GM12878 (cell line): ENCODE results near the gene PARK7. TPM values are rescaled to one million over a fixed set of nuclear protein-coding genes. Genes with fewer than 3 reads are reported as not detected.
A peak's percentile ranks its signal among the peaks of the same experiment; 100 is the strongest.

ENCODE experiments used
- ATAC-seq: fragments of 200-7000 bp; cut with Tn5 transposase; 3 replicates; pipeline ENCODE4 v1.9.1; 2020; ENCODE audit warnings: mild to moderate bottlenecking, moderate library complexity
- BruUV-seq: library from RNA; stranded (reverse); fragments of 400-500 nt; replicated peaks from 2 replicates; lab custom pipeline; 2021; lab: Mats Ljungman, UMichigan
- CTCF ChIA-PET: fragments of 300-600 bp; sonication (Branson Sonifier 250); formaldehyde crosslinking; extraction: SDS; loops from one replicate; lab custom pipeline; 2021; ENCODE audit warnings: inconsistent platforms; lab: Yijun Ruan, JAX
- POLR2A ChIA-PET: fragments of 350-600 bp; formaldehyde crosslinking; extraction: SDS; loops from one replicate; lab custom pipeline; 2021; ENCODE audit warnings: inconsistent platforms; lab: Charles Lee
- RAD21 ChIA-PET: fragments of 300-600 bp; sonication (Branson Sonifier 250); formaldehyde crosslinking; loops from one replicate; lab custom pipeline; 2023; ENCODE audit warnings: antibody characterized with exemption; ENCODE audit not compliant: unreplicated experiment; lab: Charles Lee
- SMC1A ChIA-PET: fragments of 300-600 bp; sonication (Branson Sonifier 250); formaldehyde crosslinking; loops from one replicate; lab custom pipeline; 2023; ENCODE audit not compliant: unreplicated experiment, uncharacterized antibody; lab: Charles Lee
- DNase-seq: peaks from one replicate; pipeline ENCODE4 v3.0.0-alpha.2; 2011; ENCODE audit warnings: low read depth, low spot score
- FAIRE-seq: peaks from 3 replicates; lab custom pipeline; 2011; peaks lifted over from hg19 to GRCh38; lab: Jason Lieb, UNC
- H2AFZ ChIP-seq: 2 replicates; pipeline ENCODE4 v1.6.0; 2011; ENCODE audit warnings: low read depth, low read length, control low read depth; ENCODE audit not compliant: control insufficient read depth
- H3K27ac ChIP-seq: 2 replicates; pipeline ENCODE4 v1.5.1; 2011; ENCODE audit warnings: control low read depth; ENCODE audit not compliant: control insufficient read depth, insufficient read depth
- H3K27me3 ChIP-seq, 2 experiments: replicated peaks in 1 of 2; 2 replicates each; pipeline versions ENCODE4 v1.6.0 to v1.6.1; 2011; ENCODE audit warnings: low read length in 1 of 2; ENCODE audit not compliant: control insufficient read depth in 2 of 2, insufficient read depth in 2 of 2
- H3K36me3 ChIP-seq, 2 experiments: 2 replicates each; pipeline ENCODE4 v1.5.1; 2011; ENCODE audit warnings: low read length in 1 of 2; ENCODE audit not compliant: control insufficient read depth in 2 of 2, insufficient read depth in 2 of 2
- H3K4me1 ChIP-seq: 2 replicates; pipeline ENCODE4 v1.6.1; 2011; ENCODE audit warnings: mild to moderate bottlenecking, low read length, moderate library complexity, mixed read lengths; ENCODE audit not compliant: control insufficient read depth, insufficient read depth
- H3K4me2 ChIP-seq: 2 replicates; pipeline ENCODE4 v1.6.0; 2011; ENCODE audit warnings: control low read depth; ENCODE audit not compliant: control insufficient read depth, insufficient read depth
- H3K4me3 ChIP-seq: fragments of 200-600 bp; sonication (generic); 2 replicates; pipeline ENCODE4 v1.5.1; 2016
- H3K79me2 ChIP-seq: 2 replicates; pipeline ENCODE4 v1.6.0; 2011; ENCODE audit warnings: low read length; ENCODE audit not compliant: control insufficient read depth, insufficient read depth
- H3K9ac ChIP-seq: 2 replicates; pipeline ENCODE4 v1.8.0; 2011; ENCODE audit warnings: low read length, control low read depth, mixed read lengths; ENCODE audit not compliant: control insufficient read depth, insufficient read depth
- H3K9me3 ChIP-seq: replicated peaks from 3 replicates; pipeline ENCODE4 v1.5.1; 2011; ENCODE audit warnings: mild to moderate bottlenecking, low read length; ENCODE audit not compliant: control insufficient read depth, insufficient read depth
- H4K20me1 ChIP-seq: 2 replicates; pipeline ENCODE4 v1.6.0; 2011; ENCODE audit not compliant: control insufficient read depth, insufficient read depth
- CBX5 ChIP-seq: sonication (generic); IDR thresholded peaks from 2 replicates; pipeline ENCODE4 v1.6.1; 2016; ENCODE audit warnings: low read depth, moderate library complexity, mild to moderate bottlenecking, inconsistent platforms
- CHD2 ChIP-seq: IDR thresholded peaks from 2 replicates; pipeline ENCODE4 v1.6.1; 2011; ENCODE audit warnings: low read depth, low read length, improper control_type of control experiment, borderline replicate concordance
- ELK1 ChIP-seq: IDR thresholded peaks from 2 replicates; pipeline ENCODE4 v1.6.1; 2012; ENCODE audit warnings: low read depth, low read length, improper control_type of control experiment
- IKZF1 ChIP-seq: fragments of 450-650 bp; conservative IDR thresholded peaks from 2 replicates; pipeline ENCODE4 v1.6.1; 2017; ENCODE audit warnings: antibody characterized with exemption, mild to moderate bottlenecking
- IRF3 ChIP-seq: fragments of 450-650 bp; IDR thresholded peaks from 2 replicates; pipeline ENCODE4 v1.6.1; 2014; ENCODE audit warnings: mild to moderate bottlenecking
- KAT2A ChIP-seq: conservative IDR thresholded peaks from 2 replicates; pipeline ENCODE4 v1.6.1; 2011; ENCODE audit warnings: low read depth, low read length; ENCODE audit not compliant: control insufficient read depth
- KDM1A ChIP-seq: fragments of 200-600 bp; sonication (generic); IDR thresholded peaks from 2 replicates; pipeline ENCODE4 v1.6.1; 2016; ENCODE audit warnings: borderline replicate concordance
- MAX ChIP-seq: IDR thresholded peaks from 2 replicates; pipeline ENCODE4 v1.6.1; 2012; ENCODE audit warnings: low read depth, low read length, improper control_type of control experiment
- PAX5 ChIP-seq: IDR thresholded peaks from 2 replicates; pipeline ENCODE4 v1.6.1; 2011; ENCODE audit warnings: low read depth, low read length, borderline replicate concordance
- POLR2AphosphoS2 ChIP-seq: IDR thresholded peaks from 2 replicates; pipeline ENCODE4 v1.6.1; 2011; ENCODE audit warnings: low read depth, mild to moderate bottlenecking, low read length, improper control_type of control experiment, moderate library complexity
- WGBS: methylation state at CpG from one replicate; pipeline ENCODE4 v1.1.6; 2016; ENCODE audit warnings: low lambda C conversion rate; ENCODE audit not compliant: insufficient replicate concordance, insufficient coverage; ENCODE audit errors: missing lambda C conversion rate; 5-methylcytosine and 5-hydroxymethylcytosine counted together
- in situ Hi-C: fragments of 300-500 bp; cut with MboI; formaldehyde crosslinking; loops from 9 replicates; pipeline ENCODE4 v1.14.3; 2018; ENCODE audit warnings: mixed read lengths
- intact Hi-C: fragments of 100-400 bp; cut with micrococcal nuclease; formaldehyde crosslinking; loops from one replicate; pipeline ENCODE4 v1.14.2; 2022; ENCODE audit not compliant: unreplicated experiment
- polyA plus RNA-seq, 11 experiments: library from polyadenylated mRNA; depleted of rRNA in 4 of 11; unstranded in 6 of 11; stranded (reverse) in 5 of 11; fragments of >200 nt; fragmentation: Nextera tagmentation in 4 of 11; fragmentation: Illumina TruSeq in 1 of 11; extraction: Ambion mirVana in 4 of 11; extraction: Trizol in 1 of 11; gene quantifications; 1 replicate in 1 of 11; 2 replicates in 10 of 11; pipeline versions ENCODE4 v1.2.1 to v1.2.3, GENCODE V29; 2011 to 2016; ENCODE audit warnings: inconsistent platforms in 2 of 11, missing spikeins in 2 of 11, low read depth in 1 of 11
- total RNA-seq, 4 experiments: library from RNA; depleted of rRNA in 3 of 4; stranded (reverse); fragments of >200 nt in 3 of 4; fragmentation: Illumina TruSeq in 1 of 4; extraction: Trizol in 1 of 4; gene quantifications; 2 replicates each; pipeline versions ENCODE4 v1.2.1 to v1.2.3, GENCODE V29; 2013 to 2021

Gene PARK7
- total and polyA plus RNA-seq, 10 of the 15 experiments (the other 5 are each of a cell fraction or from before 2014, with no cell fraction given): 267 to 1,056 (median 495) TPM

GRCh38 chr1:7940034-7940433 lies 21.5 kb upstream of the PARK7 start:
- POLR2A ChIA-PET: interaction anchor here (0.6 to 2.1 kb wide), 5 partner anchors 9 to 1239 kb away, joined by 4 to 9 read pairs (median 5); partner anchors contain the start of gene PARK7
- no peak overlapping the region for H3K4me3 ChIP-seq
- no peak for FAIRE-seq
- peaks cover 5 to 8% of the 10 kb centered on the region in 2 experiments; a peak in 3 of 4 replicates for H3K27me3 ChIP-seq
- no peak overlapping the region for H3K4me2 ChIP-seq
- TF ChIP-seq CHD2: no peak
- no peak for TF ChIP-seq MAX
- no peak for TF ChIP-seq KDM1A
- no peak for TF ChIP-seq IKZF1
- no peak for TF ChIP-seq IRF3
- TF ChIP-seq KAT2A: no peak
- TF ChIP-seq PAX5: no peak
- TF ChIP-seq CBX5: no peak
- no peak for TF ChIP-seq POLR2AphosphoS2
- TF ChIP-seq ELK1: no peak
- intact Hi-C loops: no loop called here
- RAD21 ChIA-PET: interaction anchor here (0.8 kb wide), 1 partner anchor 75 kb away, joined by 4 read pairs; no protein-coding TSS in a partner anchor
- no peaks in the 10 kb centered on the region for H3K9me3 ChIP-seq
- no peak for DNase-seq
- H3K36me3 ChIP-seq: no peaks in the 10 kb centered on the region
- no peaks in the 10 kb centered on the region for H4K20me1 ChIP-seq
- ATAC-seq: no peak
- BruUV-seq: TSS peak; percentile 78
- no peaks in the 10 kb centered on the region for H3K79me2 ChIP-seq
- no peak overlapping the region for H3K27ac ChIP-seq
- no peak overlapping the region for H2AFZ ChIP-seq
- in situ Hi-C loops: no loop called here
- peaks cover 5% of the 10 kb centered on the region; the same call in 1 of the 2 replicates for H3K4me1 ChIP-seq
- 85% methylated on average over 3 of the region's 3 CpGs for WGBS
- H3K9ac ChIP-seq: no peak overlapping the region
- CTCF ChIA-PET: interaction anchor here (1.0 to 2.2 kb wide), 7 partner anchors 8 to 273 kb away, joined by 3 to 8 read pairs (median 4); partner anchors contain the start of gene PARK7
- SMC1A ChIA-PET: interaction anchor here (0.8 to 2.3 kb wide), 9 partner anchors 9 to 272 kb away, joined by 3 to 9 read pairs (median 3); partner anchors contain the start of gene PARK7
